ENCODE data around the gene CSTF3. TPM values are rescaled to one million over a fixed set of nuclear protein-coding genes. Genes with fewer than 3 reads are reported as not detected.

CSTF3 gene
- 33.1 and 33.4 TPM in 2 replicates for total RNA-seq

GRCh38 chr11:33161120-33162005 is at the start of gene CSTF3:
TSS of gene CSTF3 (minus strand) at chr11:33161480. CDS start at chr11:33161325, 155 bp downstream.

DNA sequence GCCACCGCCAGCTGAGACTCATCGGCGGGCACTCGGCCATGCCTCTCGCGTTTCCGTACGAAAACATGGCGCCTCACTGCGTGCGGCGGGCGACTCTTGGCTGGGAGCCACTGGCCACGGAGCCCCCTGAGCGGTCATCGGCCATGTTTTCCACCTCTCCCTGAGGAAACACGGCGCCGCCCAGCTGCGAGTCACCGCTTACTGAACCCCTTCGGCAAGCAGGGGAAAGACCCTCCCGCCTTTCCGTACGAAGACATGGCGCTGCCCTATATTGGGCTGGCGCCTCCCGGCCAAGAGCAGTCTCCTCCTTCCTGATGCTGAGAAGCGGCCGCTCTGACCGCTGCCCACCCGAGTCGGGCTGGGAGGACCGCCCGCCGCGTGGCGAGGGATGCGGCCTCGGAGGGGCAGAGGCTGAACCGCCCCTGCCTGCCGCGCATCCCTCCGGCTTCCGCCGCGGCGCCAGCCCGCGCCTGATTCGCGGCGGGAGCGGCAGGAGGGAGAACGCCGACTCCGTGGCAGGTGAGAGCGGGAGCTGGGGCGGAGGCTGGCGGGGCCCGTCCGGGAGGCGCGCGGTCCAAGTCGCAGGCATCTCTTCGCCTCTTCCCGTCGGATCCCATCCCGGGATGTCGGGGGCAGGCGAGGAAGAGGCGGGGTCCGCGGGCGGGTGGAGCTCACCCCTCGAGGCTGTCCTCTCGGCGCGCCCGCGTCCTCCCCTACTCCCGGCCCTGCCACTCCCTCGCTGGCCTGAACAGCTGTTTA is 121.8 kb downstream of the CSTF3 start, which contains the start of gene TCP11L1:
TSS of gene TCP11L1 (plus strand) at position 299 of the 759 bp plus-strand sequence. CDS start 4,202 bp downstream, outside the sequence.

Other genes with a start within 250 kb of the CSTF3 start
- gene DEPDC7, start 145.6 kb downstream of the CSTF3 start, total RNA-seq, result 0.32 and 0.91 TPM in 2 replicates
- gene TCP11L1, start 121.9 kb downstream of the CSTF3 start, total RNA-seq, result 11.2 and 12.3 TPM in 2 replicates
- 55.0 and 59.1 TPM in 2 replicates for gene HIPK3, start 95.9 kb upstream of the CSTF3 start, total RNA-seq
- 6.2 and 11.7 TPM in 2 replicates for gene KIAA1549L, start 214.6 kb upstream of the CSTF3 start, total RNA-seq

Measured in epithelial cell of umbilical artery (primary cell).